Trophoblast cell (in vitro differentiated cells and primary cell): ENCODE measurements around the gene CDH19.

Source experiments
- DNase-seq, 2 donors: peaks; one replicate each; pipeline ENCODE4 v3.0.0-alpha.2; 2016
- H2AFZ ChIP-seq: 2 replicates; pipeline ENCODE4 v1.6.1; 2013; ENCODE audit warnings: low read length, moderate library complexity, mild to moderate bottlenecking; ENCODE audit not compliant: insufficient read depth, poor library complexity
- H2AK5ac ChIP-seq: 2 replicates; pipeline ENCODE4 v1.6.1; 2013; ENCODE audit warnings: mild to moderate bottlenecking, low read length
- H2BK120ac ChIP-seq: 2 replicates; pipeline ENCODE4 v1.6.1; 2013; ENCODE audit warnings: low read length, mild to moderate bottlenecking, moderate library complexity; ENCODE audit not compliant: insufficient read depth, poor library complexity
- H2BK12ac ChIP-seq: 2 replicates; pipeline ENCODE4 v1.6.1; 2013; ENCODE audit warnings: mild to moderate bottlenecking, low read length, moderate library complexity
- H2BK5ac ChIP-seq: 2 replicates; pipeline ENCODE4 v1.6.1; 2013; ENCODE audit warnings: low read length, low read depth, moderate library complexity, mild to moderate bottlenecking; ENCODE audit not compliant: poor library complexity
- H3K14ac ChIP-seq: 2 replicates; pipeline ENCODE4 v1.6.1; 2013; ENCODE audit warnings: mild to moderate bottlenecking, low read length
- H3K18ac ChIP-seq: 2 replicates; pipeline ENCODE4 v1.6.1; 2013; ENCODE audit warnings: mild to moderate bottlenecking, low read length
- H3K23ac ChIP-seq: 2 replicates; pipeline ENCODE4 v1.6.1; 2013; ENCODE audit warnings: low read length
- H3K27ac ChIP-seq: 2 replicates; pipeline ENCODE4 v1.5.1; 2013; ENCODE audit warnings: low read depth, mild to moderate bottlenecking, inconsistent platforms, low read length, moderate library complexity
- H3K27me3 ChIP-seq: 2 replicates; pipeline ENCODE4 v1.6.1; 2013; ENCODE audit warnings: inconsistent platforms, mild to moderate bottlenecking, low read length, moderate library complexity; ENCODE audit not compliant: insufficient read depth
- H3K36me3 ChIP-seq, 2 experiments: 1 replicate in 1 of 2; 2 replicates in 1 of 2; pipeline ENCODE4 v1.6.1; 2013; ENCODE audit warnings: low read length in 2 of 2, mild to moderate bottlenecking in 2 of 2, moderate library complexity in 1 of 2; ENCODE audit not compliant: insufficient read depth in 2 of 2, control insufficient read depth in 1 of 2
- H3K4ac ChIP-seq: 2 replicates; pipeline ENCODE4 v1.6.1; 2013; ENCODE audit warnings: low read depth, mild to moderate bottlenecking, low read length, moderate library complexity
- H3K4me1 ChIP-seq, 2 experiments: 1 replicate in 1 of 2; 2 replicates in 1 of 2; pipeline ENCODE4 v1.6.1; 2013; ENCODE audit warnings: low read length in 2 of 2, mild to moderate bottlenecking in 2 of 2, moderate library complexity in 1 of 2; ENCODE audit not compliant: insufficient read depth in 2 of 2, control insufficient read depth in 1 of 2
- H3K4me2 ChIP-seq: 2 replicates; pipeline ENCODE4 v1.6.1; 2013; ENCODE audit warnings: inconsistent platforms, mild to moderate bottlenecking, low read length, moderate library complexity
- H3K4me3 ChIP-seq: 2 replicates; pipeline ENCODE4 v1.5.1; 2013; ENCODE audit warnings: mild to moderate bottlenecking, low read depth, low read length, inconsistent platforms
- H3K79me1 ChIP-seq: one replicate; pipeline ENCODE4 v1.6.1; 2013; ENCODE audit warnings: low read length
- H3K79me2 ChIP-seq: 2 replicates; pipeline ENCODE4 v1.6.1; 2013; ENCODE audit warnings: low read length, mild to moderate bottlenecking; ENCODE audit not compliant: control insufficient read depth, insufficient read depth, poor library complexity
- H3K9ac ChIP-seq: 2 replicates; pipeline ENCODE4 v1.6.1; 2013; ENCODE audit warnings: mild to moderate bottlenecking, low read length
- H3K9me3 ChIP-seq: 2 replicates; pipeline ENCODE4 v1.6.1; 2013; ENCODE audit warnings: low read depth, mild to moderate bottlenecking, control low read depth, inconsistent platforms, low read length; ENCODE audit not compliant: insufficient read depth
- H4K12ac ChIP-seq: 2 replicates; pipeline ENCODE4 v1.6.1; 2013; ENCODE audit warnings: low read depth, mild to moderate bottlenecking, low read length, moderate library complexity
- H4K8ac ChIP-seq: 2 replicates; pipeline ENCODE4 v1.6.1; 2013; ENCODE audit warnings: low read depth, mild to moderate bottlenecking, low read length, moderate library complexity
- H4K91ac ChIP-seq: one replicate; pipeline ENCODE4 v1.6.1; 2013; ENCODE audit warnings: low read depth, mild to moderate bottlenecking, low read length, moderate library complexity
- WGBS: extraction: QIAGEN DNeasy Blood & Tissue Kit; methylation state at CpG from one replicate; pipeline ENCODE4 v1.1.7; 2013; ENCODE audit warnings: missing lambda C conversion rate; ENCODE audit not compliant: insufficient read length, insufficient coverage; ENCODE audit errors: extremely low coverage; 5-methylcytosine and 5-hydroxymethylcytosine counted together

CDH19 gene

DNA sequence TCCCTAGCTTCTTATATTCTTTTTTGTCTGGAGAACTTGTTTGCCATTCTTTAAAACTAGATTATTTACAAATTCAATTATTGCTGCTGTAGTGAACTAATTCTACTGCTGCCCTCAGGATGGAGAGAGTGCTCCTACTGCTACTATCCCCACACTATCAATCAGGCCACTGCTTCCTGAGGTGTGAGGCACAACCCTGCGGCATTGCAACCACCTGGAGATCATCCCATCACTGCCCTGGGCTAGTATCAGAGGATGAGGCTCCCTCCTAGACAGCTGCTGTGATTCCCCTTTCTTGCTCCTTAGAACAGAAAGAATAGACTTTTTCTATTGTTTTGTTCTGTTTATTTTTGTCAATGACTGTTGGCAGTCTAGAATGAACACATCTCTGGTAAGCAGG lies 146.6 kb downstream of the CDH19 start:
- no peaks in the 10 kb centered on the region for H3K9me3 ChIP-seq
- H3K79me2 ChIP-seq = no peaks in the 10 kb centered on the region
- H3K79me1 ChIP-seq = no peaks in the 10 kb centered on the region
- peak overlapping the region; percentile 23 for H3K4me3 ChIP-seq
- no peaks in the 10 kb centered on the region for H3K27me3 ChIP-seq
- H2AFZ ChIP-seq = no peak overlapping the region
- H4K8ac ChIP-seq = no peak overlapping the region
- no peak overlapping the region for H2AK5ac ChIP-seq
- no peak overlapping the region for H3K23ac ChIP-seq
- H3K18ac ChIP-seq = no peak overlapping the region
- no peak overlapping the region for H4K91ac ChIP-seq
- no peak overlapping the region for H4K12ac ChIP-seq
- no peak overlapping the region for H3K4ac ChIP-seq
- no peak overlapping the region for H2BK12ac ChIP-seq
- H3K4me2 ChIP-seq = no peak overlapping the region
- no peak overlapping the region for H2BK5ac ChIP-seq
- H3K4me1 ChIP-seq = no peaks in the 10 kb centered on the region
- no peak overlapping the region for H2BK120ac ChIP-seq
- no peak overlapping the region for H3K9ac ChIP-seq
- no peak overlapping the region for H3K14ac ChIP-seq
- DNase-seq = no peak
- H3K27ac ChIP-seq = no peak overlapping the region
- WGBS = no CpG with 5 or more reads among the region's 1 CpG
- H3K36me3 ChIP-seq = no peaks in the 10 kb centered on the region
